Left ventricle myocardium superior (tissue), 1 donor: ENCODE measurements around the gene RPL37A. TPM values are rescaled to one million over a fixed set of nuclear protein-coding genes. Genes with fewer than 3 reads are reported as not detected.
A peak's percentile ranks its signal among the peaks of the same experiment; 100 is the strongest.

Experiments used
- ATAC-seq: fragments of 200-7000 bp; cut with Tn5 transposase; one replicate; pipeline ENCODE4 v1.9.1; 2020; ENCODE audit warnings: mild to moderate bottlenecking, moderate library complexity
- DNase-seq: peaks from one replicate; pipeline ENCODE4 v3.0.0-alpha.2; 2020
- intact Hi-C: fragments of 100-400 bp; cut with micrococcal nuclease; formaldehyde crosslinking; loops from one replicate; pipeline ENCODE4 v1.11.0; 2022
- total RNA-seq: library from RNA; stranded (reverse); fragmentation: NEBNext Ultra II Directional; extraction: Animal tissue kit (Norgen Biotek cat#: 25700); gene quantifications from one replicate; pipeline ENCODE4 v1.2.1, GENCODE V29; 2021
- donor health status: DM: no; HTN: yes; CAD: no; lungs with severe emphysema.

RPL37A gene
- total RNA-seq, 1 donor from 2014 or later = 1,901 TPM

GRCh38 chr2:216485745-216486144 is 12.9 kb upstream of the RPL37A start:
- ATAC-seq = peak; percentile 38
- intact Hi-C loops = no loop called here
- no peak for DNase-seq

GRCh38 chr2:216486271-216486670 is 12.4 kb upstream of the RPL37A start:
- no peak for DNase-seq
- no peak for ATAC-seq
- intact Hi-C loops = no loop called here

DNA sequence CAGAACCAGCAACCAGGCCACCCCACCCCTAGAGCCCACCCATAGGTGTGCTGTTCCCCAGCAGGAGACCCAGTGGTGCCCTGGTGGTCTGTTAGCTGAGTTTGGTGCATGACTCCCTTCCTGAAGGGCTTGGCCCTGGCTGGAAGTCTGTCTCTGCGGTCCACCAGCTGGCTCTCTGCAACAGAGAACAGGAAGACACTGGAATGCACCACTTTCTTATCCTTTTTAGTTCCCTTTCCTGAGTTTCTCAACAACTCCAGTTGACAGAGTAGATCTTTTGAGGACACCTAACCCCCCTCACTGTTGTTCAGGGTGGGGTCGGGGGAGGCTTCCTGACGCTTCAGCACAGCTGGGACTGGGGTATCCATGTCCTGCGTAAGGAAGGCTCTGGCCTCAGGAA is 11.9 kb upstream of the RPL37A start:
- intact Hi-C loops = no loop called here
- ATAC-seq = peak; percentile 54
- peak; percentile 35 for DNase-seq

DNA sequence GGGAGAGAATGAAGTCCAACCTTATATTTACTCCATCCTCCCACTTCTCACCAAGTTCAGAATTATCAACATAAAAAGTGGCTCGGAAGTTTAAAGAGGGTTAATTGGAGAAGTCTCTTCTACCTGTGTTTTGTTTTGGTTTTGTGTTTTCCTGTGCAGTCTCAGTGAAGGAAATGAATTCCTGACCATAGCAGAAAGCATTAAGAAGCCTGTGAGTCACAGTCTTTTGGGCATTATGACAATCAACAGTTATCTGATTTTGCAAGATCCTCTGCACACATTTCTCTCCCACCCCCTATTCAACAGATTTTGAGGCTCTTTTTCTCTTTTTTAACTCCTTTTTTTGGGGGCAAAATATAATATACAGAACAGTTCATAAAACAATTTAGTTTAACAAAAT is 8.6 kb upstream of the RPL37A start:
- ATAC-seq = no peak
- intact Hi-C loops = no loop called here
- DNase-seq = no peak

- intact Hi-C loops = no loop called here
- DNase-seq (no peak), ATAC-seq (no peak)
Observed at GRCh38 chr2:216491793-216492596, 6.6 kb upstream of the RPL37A start.

GRCh38 chr2:216492597-216493333 is 5.9 kb upstream of the RPL37A start:
- no peak for DNase-seq
- intact Hi-C loops = no loop called here

DNA sequence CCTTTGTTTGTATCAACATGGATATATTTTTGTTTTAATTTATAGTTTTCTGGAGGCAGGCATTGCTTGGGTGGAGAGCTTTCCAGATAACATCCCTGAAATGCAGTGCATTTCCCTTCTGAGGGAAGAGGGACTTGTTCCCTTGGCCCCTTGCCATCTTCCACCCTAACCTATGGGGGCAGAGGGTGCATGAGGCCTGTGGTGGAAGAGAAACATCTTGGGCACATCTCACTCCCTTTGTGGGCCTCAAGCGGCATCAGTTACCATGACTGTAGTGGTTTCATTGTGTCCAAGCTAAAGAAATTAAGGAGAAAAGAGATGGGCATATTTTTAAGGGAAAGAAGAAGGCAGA is 5.3 kb upstream of the RPL37A start:
- intact Hi-C loops = no loop called here
- no peak for DNase-seq
- ATAC-seq = no peak

More at GRCh38 chr2:216492597-216493333, 5.9 kb upstream of the RPL37A start:
- ATAC-seq = no peak

DNA sequence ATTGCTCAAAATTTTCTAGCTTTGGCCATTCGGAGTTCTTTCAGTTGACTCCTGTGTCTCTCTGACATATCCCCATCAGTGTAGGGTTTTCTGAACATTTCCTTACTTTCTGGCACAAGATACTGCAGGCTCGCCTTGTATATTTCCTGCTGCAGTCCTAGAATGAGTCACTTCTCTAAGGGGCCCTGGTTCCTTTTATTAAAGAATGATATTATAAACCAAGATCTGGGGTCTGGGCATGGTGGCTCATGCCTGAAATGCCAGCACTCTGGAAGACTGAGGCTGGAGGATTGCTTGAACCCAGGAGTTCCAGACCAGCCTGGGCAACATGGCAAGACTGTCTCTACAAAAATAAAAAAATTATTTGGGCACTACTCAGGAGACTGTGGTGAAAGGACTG is 3.0 kb upstream of the RPL37A start:
- DNase-seq (no peak), ATAC-seq (no peak)
- intact Hi-C loops = no loop called here

- peak; percentile 4 for ATAC-seq
- no peak for DNase-seq
- intact Hi-C loops = no loop called here
Observed at GRCh38 chr2:216497382-216498069, 1.1 kb upstream of the RPL37A start.

GRCh38 chr2:216498070-216498378 is 620 bp upstream of the RPL37A start:
- ATAC-seq = no peak
- intact Hi-C loops = no loop called here
- DNase-seq = no peak

- intact Hi-C loops = no loop called here
- no peak for ATAC-seq
- DNase-seq = no peak
Observed at GRCh38 chr2:216499641-216500218, 1.1 kb downstream of the RPL37A start.

DNA sequence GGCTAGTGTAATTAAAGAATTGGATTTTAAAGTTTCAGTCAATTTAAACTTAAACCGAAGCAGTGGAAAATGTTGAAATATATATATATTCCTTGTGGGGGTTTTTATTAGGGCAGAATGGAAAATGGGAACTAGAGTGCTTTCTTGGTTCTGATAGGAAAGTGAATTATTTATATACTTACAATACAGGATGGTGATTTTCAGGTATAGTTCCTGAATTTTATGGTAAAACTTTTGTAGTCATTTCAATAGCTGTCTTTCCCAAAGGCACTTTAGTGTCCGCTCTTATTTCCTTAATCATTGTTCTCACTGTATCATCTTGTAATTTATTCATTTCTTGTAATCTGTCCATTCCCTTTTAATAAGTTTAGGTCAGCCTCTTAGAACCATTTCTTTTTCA is 1.9 kb downstream of the RPL37A start:
- no peak for DNase-seq
- intact Hi-C loops = no loop called here
- ATAC-seq = no peak

- no peak for DNase-seq
- intact Hi-C loops = no loop called here
- no peak for ATAC-seq
Observed at GRCh38 chr2:216501854-216502253, 3.2 kb downstream of the RPL37A start.

DNA sequence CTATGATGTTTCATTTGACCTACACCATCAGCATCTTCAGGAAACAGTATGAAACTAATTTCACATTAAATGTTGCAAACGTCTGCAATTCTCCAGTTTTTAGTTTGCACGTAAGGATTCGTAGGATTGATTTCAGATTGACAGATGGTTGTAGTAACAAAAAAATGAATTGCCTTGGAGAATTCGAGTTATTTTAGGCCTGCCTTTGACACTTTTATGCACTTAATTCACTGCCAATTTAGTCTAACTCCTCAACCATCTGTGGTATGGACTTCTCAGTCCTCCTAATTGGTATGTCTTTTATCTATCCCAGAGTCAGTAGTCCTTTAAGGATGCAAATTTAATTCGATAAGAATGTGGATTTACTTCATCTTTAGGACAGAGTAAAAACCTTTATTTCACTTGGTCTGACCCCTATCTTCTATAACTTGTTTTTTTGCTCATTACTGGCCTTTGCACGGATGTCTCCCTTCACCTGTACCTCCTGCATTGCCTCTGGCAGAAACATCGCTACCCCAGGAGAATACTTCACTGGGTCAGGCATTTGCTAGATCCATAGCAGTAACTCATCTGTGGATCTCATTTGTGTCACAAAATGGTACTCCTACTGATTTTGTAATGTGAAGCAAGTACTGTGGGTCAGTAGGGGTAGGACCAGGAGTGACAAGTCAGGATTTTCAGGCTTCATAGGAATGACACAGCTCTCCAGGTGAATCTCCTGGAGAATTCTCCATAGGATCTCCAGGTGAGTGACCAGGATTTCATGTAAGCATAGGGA is 3.9 kb downstream of the RPL37A start:
- intact Hi-C loops = no loop called here
- DNase-seq (no peak), ATAC-seq (no peak)

GRCh38 chr2:216503159-216503629 is 4.5 kb downstream of the RPL37A start:
- DNase-seq = no peak
- intact Hi-C loops = no loop called here
- no peak for ATAC-seq

DNA sequence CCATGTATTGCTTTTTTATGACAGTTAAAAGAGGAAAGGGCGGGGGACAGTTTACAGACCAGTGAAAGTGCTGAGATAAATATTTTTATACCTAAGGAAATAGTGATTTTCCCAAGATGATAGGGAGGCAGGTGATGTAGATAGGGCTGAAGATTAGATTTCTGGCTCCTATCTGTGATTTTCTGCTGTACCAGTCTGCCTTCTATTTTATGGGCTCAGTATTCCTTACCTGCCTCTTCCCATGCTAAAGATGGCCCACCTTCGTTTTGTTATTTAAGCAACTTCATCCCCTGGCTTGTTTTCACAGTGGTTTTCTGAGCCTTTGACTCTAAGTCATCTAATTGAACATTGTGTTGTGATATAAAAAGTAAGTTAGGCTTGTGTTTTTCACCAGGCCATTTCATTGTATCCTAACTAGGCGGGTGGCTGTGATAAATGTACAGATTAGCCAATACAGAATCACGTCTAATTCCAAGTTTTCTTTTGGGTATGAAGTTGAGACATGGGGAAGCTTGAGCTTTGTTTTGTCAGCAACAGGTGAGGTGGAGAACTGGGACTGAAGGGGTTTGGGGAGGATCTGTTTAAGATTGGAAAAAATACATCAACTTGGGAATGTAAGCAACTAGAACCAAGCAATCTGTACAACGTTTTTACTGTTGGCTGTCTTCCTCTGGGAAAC is 5.2 kb downstream of the RPL37A start:
- no peak for ATAC-seq
- intact Hi-C loops = no loop called here
- no peak for DNase-seq

- no peak for ATAC-seq
- no peak for DNase-seq
- intact Hi-C loops = no loop called here
Observed at GRCh38 chr2:216504376-216504762, 5.7 kb downstream of the RPL37A start.

DNA sequence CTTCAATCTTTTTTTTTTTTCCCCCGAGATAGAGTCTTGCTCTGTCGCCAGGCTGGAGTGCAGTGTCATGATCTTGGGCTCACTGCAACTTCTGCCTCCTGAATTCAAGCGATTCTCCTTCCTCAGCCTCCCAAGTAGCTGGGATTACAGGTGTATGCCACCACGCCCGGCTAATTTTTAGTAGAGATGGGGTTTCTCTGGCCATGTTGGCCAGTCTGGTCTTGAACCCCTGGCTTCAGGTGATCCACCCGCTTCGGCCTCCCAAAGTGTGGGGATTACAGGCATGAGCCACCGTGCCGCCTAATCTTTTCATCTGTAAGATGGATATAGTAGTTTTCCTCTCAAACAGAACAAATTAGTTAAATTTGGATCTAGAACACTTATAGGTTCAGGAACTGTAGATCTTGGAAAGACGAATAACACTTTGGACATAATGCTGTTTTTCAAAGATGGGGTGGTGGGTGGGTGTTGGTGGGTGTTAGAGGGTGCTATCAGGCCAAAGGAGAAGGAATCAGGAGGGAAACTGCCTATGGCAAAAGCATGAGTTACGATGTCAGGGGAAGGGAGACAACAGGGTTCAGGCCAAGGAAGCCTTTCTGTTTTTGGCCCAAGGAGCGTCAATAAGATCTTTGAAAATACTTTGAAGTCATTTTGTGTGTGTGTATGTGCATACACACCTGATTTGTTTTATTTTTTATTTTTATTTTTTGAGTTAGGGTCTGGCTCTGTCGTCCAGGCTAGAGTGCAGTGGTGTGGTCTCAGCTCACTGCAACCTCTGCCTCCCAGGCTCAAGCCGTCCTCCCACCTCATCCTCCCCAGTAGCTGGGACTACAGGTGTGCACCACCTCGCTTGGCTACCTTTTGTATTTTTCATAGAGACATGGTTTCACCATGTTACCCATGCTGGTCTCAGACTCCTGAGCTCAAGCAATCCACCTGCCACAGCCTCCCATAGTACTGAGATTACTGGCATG is 6.8 kb downstream of the RPL37A start:
- intact Hi-C loops = no loop called here
- ATAC-seq (no peak), DNase-seq (no peak)
